GM19455 (cell line): Measurements from ENCODE around the gene MAP3K13.
A peak's percentile ranks its signal among the peaks of the same experiment; 100 is the strongest.

Source experiments
- ATAC-seq: cut with Tn5 transposase; IDR thresholded peaks from one replicate; pipeline ENCODE4 v1.9.1; 2021; ENCODE audit not compliant: unreplicated experiment

Gene MAP3K13, protein sequence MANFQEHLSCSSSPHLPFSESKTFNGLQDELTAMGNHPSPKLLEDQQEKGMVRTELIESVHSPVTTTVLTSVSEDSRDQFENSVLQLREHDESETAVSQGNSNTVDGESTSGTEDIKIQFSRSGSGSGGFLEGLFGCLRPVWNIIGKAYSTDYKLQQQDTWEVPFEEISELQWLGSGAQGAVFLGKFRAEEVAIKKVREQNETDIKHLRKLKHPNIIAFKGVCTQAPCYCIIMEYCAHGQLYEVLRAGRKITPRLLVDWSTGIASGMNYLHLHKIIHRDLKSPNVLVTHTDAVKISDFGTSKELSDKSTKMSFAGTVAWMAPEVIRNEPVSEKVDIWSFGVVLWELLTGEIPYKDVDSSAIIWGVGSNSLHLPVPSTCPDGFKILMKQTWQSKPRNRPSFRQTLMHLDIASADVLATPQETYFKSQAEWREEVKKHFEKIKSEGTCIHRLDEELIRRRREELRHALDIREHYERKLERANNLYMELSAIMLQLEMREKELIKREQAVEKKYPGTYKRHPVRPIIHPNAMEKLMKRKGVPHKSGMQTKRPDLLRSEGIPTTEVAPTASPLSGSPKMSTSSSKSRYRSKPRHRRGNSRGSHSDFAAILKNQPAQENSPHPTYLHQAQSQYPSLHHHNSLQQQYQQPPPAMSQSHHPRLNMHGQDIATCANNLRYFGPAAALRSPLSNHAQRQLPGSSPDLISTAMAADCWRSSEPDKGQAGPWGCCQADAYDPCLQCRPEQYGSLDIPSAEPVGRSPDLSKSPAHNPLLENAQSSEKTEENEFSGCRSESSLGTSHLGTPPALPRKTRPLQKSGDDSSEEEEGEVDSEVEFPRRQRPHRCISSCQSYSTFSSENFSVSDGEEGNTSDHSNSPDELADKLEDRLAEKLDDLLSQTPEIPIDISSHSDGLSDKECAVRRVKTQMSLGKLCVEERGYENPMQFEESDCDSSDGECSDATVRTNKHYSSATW

DNA sequence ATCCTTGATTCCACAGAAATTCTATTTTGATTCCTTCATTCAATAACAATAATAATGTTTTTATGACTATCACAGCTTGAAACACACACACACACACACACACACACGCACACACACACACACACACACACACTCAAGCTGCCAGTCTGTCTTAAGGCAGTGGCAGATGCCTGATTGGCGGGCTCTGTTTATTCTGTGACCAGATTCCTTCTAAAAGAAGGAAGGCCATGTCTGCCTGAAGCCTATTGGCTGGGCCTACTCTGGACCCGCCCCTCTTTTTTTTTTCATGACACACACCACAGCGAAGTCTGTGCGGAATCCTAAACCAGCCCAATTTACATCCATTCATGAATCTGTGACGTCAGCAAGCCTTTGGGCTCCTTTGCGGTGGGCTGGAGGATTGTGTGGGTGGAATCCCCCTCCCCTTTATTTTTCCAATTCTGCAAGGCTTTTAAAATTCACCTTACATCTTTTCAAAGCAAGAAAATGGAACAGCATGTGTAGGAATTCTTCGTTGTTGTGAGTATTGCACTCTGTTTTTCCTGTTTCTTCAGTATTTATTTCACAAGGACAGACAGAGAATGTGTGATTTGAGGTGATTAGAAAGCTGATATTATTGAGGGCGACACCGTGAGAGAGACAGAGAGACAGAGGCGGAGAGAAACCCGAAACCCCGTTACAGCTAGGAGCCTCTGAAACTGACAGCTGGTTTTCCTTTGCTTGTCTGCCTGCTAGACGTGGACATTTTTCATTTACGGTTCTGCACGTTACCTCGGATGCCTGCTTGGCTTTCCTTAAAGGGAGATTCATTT, at the start of gene MAP3K13:
MAP3K13 (plus strand) TSS at position 287 of the 812 bp plus-strand sequence. CDS start 65,446 bp downstream, outside the sequence.
- ATAC-seq = peak; percentile 93

DNA sequence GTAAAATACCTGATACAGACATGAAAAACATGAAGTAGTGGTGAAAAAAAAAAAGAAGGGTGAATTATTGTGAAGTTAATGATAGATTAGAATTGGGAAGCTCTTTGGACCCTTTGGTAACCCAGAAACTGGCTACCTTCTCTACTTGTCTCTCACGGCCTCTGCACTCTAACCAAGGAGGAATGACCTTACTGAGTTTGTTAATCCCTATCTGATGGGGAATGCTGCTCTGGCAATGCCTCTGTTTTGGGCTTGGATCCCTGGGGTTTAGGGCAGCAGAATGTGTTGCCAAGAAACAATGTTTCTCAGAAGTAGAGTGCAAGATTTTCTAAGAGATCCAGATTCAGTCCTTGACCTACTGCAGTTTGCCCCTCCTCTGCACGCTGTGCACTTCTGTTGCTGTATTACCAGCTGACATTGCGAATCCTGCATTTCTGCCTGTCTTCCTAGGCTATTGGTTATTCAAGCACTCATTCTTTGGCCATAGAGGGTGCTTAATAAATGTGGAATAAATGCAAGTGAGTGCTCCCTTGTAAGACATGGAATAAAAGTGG, 49.2 kb upstream of the MAP3K13 start:
- no peak for ATAC-seq

DNA sequence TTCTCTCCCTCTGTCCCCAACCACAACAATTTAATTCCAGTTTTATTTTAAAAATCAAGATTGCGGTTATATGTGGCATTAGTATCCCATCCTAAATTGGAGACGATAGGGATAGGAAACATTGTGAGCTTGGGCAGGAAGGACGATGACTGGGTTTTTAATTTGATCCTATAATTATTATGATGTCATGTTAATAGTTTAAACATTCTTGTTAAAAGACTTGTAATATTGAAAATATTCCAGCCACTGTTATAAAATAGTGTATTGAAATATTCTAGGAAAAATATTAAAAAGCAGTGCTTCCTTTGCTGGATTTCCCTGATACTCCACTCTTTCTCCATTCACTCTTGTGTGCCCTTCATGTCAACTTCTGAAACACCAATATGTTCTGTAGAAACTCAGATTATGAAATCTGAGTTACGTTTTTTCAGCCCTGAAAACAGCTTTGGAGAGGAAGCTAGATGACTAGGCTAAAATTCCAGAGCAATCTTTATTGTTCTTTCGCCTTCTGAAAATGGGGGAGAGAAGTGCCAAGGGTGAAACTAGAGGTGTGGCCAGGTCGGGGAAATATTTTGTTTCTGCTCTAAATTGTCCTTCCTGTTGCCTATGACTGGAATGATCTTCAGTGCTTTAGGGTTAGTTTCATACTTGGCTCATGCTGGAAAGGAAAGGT, 46.1 kb upstream of the MAP3K13 start:
- ATAC-seq = no peak

DNA sequence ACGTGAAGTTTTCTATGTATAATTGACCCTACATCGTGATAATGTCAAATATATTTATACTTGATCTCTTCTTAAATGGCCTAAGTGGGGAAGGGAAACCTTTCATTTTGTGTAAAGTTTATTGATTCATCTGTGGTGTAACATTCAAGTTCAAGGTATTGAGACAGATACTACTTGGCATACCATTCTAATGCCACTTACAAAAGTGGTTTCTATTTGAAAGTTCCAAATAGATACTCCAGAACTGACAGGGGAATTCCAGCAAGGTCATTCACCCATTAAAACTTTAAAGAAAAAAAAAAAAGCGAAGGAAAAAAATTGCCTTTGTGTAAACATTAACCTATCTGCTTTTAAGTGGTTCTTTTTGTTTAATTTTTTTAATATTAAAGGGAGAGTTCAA, 45.3 kb upstream of the MAP3K13 start:
- no peak for ATAC-seq

DNA sequence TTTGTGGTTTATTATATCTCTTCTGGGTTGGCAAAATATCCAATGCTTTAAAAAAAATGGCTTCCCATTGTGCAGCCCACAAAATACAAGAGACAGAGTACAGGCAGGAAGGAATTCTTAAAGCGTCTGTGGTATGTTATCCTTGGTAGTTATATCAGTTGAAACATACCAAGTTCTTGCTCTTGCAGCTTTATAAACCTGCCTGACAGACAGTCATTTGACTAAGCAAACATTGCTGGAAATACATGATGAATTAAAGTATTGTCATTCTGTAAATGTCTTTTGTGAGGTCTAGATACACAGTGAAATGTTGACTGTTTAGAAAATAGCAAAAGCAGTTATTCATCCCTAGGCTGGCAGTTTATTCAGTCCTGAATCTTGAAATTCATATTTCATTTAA, 44.8 kb upstream of the MAP3K13 start:
- no peak for ATAC-seq

DNA sequence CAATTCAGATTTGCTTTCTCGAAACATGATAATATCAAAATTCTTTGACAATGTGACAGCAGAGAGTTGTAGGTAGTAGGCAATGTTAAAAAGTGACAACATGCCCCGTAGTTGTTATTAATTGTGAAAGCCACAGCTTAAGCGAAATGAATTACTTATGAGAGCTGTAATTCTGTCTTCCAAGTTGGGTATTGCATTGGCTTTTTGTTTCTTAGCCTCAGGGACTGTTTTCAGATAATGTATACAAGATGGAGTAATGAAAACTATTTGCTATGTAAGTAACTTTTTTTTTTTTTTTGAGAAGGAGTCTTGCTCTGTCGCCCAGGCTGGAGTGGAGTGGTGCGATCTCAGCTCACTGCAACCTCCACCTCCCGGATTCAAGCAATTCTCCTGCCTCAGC, 43.1 kb upstream of the MAP3K13 start:
- no peak for ATAC-seq

DNA sequence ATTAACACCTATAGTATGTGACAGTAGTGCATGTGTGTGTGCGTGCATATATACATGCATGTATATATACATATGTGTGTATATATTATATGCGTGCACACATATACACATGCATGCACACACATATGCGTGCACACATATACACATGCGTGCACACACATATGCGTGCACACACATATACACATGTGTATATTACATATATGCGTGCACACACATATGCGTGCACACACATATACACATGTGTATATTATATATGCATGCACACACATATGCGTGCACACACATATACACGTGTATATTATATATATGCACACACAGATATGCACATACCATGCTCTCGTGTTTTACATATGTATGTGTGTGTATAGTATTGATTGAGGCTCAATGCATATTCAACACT, 42.0 kb upstream of the MAP3K13 start:
- no peak for ATAC-seq

DNA sequence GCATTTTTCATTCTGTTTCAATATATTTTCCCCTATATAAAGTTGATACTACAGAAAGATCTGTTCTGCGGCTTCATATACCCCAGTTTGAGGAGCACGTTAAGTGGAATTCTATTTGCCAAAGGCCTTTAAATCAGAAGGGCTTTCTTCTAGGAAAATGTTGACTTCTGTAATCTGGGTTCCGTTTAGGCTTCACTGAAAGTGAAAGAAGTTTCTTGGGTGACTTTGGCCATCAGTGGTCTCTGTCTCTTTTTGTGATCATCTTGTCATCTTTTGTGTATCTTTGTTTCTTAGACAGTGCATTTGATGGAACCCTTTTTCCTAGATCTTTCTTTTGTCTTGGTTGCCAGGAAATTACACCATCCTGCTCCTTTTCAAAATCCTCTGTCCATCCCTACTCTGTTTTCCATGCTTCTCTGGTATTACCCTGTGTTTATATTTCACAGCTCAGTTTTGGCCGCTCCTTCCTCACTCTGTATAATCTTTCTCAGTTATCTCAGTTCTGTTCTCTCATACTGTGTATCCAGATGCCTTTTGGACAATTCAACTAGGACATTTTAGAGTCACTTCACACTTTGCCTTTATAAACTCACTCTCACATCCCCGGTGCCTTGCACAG, 40.7 kb upstream of the MAP3K13 start:
- ATAC-seq = no peak

DNA sequence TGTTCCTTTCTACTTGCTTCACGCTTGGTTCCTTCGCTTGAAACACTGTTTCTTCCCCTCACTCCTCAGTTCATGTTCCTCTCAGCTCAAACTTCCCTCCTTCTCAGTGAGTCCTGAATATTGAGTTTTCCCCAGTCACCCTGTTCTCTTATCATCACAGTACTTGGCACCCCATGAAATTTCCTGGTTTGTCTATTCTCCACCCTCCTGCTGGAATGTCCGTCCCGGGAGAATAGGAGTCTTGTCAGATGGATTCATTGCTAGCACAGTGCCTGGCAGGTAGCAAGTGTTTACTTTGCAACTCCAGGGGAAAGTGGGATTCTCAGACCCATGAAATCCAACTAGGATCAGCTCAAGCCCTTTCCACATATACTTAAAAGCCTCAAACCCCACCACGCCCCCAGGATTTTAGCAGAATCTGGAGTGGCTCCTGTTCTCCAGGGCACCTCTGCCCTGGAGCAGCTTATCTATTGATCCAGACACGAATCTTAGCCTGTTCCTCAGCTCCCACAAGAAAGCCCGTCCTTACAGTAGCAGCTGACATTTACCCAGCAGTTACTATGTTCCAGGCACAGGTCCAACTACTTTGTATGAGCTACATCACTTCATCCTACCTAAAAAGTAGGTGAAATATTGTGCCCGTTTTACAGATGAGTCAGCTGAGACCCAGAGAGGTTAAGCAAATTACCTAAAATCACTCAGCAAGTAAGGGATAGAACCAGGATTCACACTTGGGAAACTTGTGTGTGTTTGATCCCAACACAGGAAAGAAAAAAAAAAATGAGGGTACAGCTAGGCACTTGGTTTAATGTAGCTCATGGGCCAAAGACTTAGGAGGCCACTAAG, 36.8 kb upstream of the MAP3K13 start:
- ATAC-seq = no peak

DNA sequence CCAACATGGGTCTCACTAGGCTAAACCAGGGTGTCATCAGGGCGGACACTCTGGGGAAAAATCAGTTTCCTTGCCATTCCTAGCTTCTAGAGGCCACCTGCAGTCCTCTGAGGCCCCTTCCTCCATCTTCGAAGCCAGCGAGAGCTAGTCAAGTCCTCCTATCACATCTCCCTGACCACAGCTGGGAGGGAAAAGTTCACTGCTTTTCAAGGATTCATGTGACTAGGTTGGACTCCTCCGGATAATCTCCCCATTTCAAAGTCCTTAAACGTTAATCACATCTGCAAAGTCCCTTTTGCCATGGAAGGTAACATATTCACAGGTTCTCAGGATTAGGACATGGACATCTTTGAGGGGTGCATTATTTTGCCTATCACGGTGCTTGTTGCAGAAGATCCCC, 35.9 kb upstream of the MAP3K13 start:
- no peak for ATAC-seq

DNA sequence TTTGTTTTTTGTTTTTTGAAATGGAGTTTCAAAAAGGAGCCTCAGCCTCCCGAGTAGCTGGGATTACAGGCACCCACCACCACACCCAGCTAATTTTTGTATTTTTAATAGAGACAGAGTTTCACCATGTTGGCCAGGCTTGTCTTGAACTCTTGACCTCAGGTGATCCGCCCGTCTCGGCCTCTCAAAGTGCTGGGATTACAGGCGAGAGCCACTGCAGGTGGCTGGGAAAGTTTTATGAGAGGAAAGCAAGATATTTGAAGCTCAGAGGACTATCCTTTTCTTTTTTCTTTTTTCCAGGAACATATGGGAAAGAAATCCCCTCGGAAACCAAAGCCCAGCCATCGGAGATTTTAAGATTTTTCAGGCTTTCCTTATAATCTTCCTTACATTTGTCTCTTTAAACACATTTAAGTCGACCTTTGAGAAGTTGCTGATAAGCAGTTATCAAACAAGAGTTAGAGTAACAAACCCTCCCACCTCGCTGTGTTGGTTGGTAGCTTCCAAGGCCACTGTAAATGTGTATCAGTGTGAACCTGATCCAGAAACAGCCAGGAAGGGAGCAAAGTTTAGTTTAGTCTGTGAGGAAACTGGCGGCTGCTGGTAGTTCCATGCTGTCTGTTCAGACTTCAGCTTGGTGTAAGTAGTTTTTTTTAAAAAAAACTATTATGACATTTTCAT, 34.5 kb upstream of the MAP3K13 start:
- no peak for ATAC-seq

DNA sequence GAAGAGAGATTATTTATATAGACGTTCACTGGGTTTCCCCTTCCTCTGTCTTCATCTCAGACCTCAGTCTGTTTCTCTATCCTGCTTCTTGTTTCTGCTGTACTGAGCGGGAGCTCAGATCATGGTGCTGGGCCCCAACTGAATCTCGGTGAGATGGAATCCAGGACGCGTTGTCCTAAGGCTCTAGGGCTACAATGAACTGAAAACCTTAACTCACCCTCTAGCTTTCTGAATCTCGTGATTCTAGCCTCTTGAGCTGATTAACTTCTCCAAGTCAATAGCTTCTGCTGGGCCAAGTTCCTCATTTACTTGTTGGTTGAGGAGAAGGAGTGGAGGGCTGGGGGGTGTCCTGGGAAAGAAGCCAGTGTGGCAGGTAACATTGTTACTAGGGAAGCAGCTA, 32.7 kb upstream of the MAP3K13 start:
- ATAC-seq = no peak

DNA sequence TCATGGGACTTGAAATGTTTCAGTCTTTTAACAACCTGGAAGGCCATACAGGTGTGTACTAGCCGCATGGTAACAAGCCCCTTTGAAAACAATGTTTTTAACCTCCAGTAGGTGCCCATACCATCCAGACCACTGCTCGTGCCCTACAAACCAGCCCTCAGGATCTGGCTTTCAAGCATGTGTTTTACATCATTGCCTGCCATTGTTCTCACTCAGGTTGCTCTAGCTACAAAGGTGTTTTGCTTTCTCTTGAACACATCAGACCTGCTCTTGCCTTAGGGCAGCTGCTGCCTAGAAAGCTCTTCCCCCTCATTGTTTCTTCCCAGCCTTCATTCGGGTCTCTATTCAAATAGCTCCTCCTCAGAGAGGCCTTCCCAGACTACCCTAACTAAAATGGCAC, 32.3 kb upstream of the MAP3K13 start:
- no peak for ATAC-seq

DNA sequence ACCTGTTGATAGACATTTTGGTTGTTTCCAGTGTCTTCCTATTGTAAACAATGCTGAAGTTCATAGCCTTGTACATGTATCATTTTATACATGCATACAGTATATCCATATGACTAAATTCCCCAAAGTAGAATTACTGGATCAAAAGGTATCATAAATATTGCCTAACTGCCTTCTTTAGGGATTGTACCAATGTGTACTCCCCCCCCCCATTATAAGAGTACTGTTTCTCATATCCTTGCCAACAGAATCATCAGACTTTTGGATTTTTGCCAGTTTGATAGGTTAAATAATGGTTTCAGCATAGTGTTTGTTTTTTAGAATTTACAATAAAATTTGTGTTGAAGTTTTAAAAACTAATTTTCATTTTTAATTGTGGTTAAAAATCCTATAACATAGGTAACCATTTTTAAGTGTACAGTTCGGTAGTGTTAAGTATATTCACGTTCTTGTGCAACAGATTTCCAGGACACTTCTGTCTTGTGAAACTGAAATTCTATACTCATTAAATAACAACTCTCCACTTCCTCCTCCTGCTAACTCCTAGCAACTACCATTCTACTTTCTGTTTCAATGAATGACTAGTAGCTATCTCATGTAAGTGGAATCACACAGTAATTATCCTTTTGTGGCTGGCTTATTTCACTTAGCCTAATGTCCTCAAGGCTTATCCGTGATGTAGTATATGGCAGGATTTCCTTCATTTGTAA, 30.8 kb upstream of the MAP3K13 start:
- peak; percentile 96 for ATAC-seq

DNA sequence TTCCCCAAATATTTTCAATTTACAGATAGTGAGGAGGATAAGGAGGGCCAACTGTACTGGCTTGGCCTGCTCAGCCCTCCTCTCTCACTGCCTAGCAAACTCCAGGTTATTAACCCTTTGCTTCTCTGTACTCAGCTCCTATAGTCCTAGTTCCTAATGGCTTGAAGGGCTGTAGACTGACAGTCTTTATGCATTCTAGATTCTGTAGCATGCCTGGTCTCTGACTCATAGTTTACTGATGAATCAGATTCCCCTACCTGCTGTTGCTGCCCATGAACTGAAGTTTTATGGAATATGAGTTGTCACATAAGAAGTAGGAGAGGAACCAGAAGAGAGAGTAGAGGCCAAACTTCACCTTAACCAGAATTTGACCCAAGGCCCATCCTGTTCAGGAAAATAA, 27.1 kb upstream of the MAP3K13 start:
- no peak for ATAC-seq

DNA sequence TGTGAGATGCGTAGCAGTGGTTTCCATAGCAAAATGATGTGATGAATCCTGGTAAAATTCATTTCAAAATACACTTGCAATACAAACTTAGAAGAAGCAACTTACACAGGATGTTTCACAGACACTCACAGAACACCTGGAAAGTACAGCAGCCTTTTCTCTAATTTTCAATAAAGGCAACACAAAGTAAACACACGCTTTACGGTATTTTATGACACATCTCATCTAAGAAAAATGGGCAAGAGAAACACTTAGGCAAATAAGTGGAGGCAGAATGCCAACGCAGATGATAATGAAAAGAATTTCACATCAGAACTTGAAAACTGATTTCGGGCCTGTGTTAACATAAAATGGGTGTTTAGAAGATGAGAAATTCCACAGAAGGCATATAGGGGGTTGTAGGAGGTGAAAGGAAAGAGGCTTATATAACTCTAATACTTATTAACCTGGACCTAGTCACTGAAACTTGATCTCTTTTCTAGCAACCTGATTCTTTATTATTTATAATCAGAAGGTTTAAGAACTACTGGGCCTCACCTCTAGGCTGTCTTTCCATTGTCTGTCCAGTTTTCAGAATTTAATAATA, 25.6 kb upstream of the MAP3K13 start:
- no peak for ATAC-seq

DNA sequence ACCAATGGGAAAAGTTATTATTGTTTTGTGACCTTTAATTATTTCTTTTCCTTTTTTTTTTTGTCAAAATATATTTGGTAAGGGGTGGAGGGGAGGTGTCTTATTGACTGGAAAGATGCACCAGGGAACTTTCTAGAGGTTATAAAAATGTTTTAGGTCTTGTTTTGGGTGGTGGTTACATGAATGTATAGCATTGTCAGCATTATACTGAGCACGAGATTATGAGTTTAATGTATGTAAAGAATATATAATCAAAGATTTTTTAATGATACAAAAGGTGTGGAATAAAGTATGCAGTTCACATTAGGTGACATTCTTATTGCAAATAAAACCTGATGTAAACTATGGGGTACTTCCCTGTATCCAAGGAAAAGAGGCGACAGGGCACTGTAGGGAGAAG, 23.0 kb upstream of the MAP3K13 start:
- ATAC-seq = no peak
